Endometrial microvascular endothelial cells (primary cell): ENCODE data around the gene SYNE4. TPM values are rescaled to one million over a fixed set of nuclear protein-coding genes. Genes with fewer than 3 reads are reported as not detected.

Experiments
- in situ Hi-C: cut with HindIII; loops from 2 replicates; pipeline ENCODE4 v1.10.0; 2017; ENCODE audit warnings: low sequenced_read_pairs, low pct_unique_long_range_greater_than_20kb; ENCODE audit errors: inconsistent ontology term
- total RNA-seq: library from RNA; depleted of rRNA; stranded (reverse); fragments of >200 nt; gene quantifications from one replicate; pipeline ENCODE4 v1.2.3, GENCODE V29; 2015; ENCODE audit errors: inconsistent ontology term

SYNE4 gene
- total RNA-seq, 1 donor from 2014 or later: not detected

DNA sequence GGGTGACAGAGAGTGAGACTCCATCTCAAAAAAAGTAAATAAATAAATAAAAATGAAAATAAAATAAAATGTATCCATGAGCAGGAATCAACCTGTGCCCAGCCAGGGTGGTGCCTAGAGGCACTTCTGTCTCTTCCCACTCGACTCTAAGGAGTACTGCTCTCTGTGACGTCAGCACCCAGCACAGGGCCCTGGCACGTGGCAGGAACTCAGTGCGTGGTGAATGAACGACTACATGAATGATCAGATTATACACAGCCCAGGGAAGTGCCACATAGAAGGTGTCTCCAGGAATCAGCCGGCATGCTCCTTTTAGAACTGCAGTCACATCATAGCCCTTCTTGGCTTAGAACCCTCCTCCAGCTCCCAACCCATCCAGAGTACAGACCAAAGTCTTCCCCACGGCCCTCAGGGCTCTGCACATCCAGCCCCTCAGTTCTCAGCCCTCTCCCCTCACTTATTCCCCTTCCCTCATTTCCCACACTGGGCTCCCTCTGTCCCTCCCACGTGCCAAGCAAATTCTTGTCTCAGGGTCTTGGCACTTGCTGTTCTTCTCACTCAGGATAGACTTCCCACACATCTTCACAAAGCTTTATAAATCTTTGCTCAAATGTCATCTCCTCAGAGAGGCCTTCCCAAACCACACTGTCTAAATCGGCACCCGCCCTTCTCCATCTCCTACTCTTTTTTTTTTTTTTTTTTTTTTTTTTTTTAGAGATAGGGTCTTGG is 19.9 kb upstream of the SYNE4 start:
- in situ Hi-C loops: no loop called here

GRCh38 chr19:36027696-36028095 is 19.1 kb upstream of the SYNE4 start:
- in situ Hi-C loops: no loop called here

GRCh38 chr19:36026091-36026876 is 17.7 kb upstream of the SYNE4 start:
- in situ Hi-C loops: no loop called here

- in situ Hi-C loops: no loop called here
Measured at GRCh38 chr19:36025541-36025940, 16.9 kb upstream of the SYNE4 start.

DNA sequence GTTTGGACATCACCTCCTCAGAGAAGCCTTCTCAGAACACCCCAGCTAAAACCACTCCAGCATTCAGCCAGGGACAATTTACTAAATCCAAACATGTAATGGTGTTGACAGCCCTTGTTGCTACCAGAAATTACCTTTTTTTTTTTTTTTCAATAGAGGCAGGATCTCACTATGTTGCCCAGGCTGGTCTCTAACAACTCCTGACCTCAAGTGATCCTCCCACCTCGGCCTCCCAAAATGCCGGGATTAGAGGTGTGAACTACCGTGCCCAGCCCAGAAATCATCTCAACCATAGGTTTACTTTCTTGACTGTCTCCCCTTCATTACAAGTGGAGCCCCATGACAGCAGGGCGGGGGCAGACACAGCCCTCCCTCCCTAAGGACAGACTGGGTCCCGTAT is 14.8 kb upstream of the SYNE4 start:
- in situ Hi-C loops: no loop called here

GRCh38 chr19:36019061-36019670 is 10.6 kb upstream of the SYNE4 start:
- in situ Hi-C loops: no loop called here

DNA sequence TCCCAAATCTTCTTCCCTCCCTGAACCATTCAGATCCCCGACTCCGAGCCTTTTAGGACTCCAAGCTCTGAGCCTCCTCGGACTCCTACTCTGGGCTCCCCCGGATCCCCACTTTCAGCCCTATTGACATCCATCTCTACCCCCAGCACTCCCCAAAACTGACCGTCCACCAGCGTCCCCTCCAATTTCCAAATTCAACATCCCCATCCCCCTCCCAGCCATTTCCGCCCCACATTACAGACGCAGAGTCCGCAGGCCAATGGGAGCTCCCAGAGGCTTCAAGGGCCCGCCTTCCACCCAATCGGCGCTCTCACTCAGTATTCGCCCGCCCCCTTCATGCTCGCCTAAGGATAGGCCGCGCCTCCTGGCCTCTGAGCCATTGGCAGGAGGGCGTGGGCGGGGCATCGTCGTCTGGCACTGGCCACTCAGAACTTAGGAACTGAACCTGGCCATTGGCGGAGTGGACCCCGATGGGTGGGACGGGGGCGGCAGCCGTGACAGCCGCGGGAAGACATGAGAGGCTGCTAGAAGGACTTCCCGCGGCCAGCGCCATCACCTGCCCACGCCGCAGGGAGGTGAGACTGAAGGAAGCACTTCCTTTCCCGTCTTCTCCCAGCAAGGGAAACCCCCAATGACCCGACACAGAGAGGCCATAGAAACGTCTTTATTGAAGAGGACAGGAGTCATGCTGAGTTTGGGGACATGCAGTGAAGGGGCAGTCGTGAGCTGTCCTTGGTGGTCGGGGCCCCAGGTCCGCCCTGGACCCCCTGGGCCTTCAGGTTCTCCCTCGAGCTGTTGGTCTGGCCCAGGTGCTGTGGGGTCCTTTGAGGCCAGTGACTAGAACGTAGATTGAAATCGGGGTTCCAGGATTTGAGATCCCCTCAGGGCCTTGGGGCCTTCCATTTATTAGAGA is 5.7 kb upstream of the SYNE4 start, which contains the start of gene ALKBH6:
ALKBH6 (minus strand) TSS at position 202 of the 913 bp plus-strand sequence. CDS start 816 bp downstream, outside the sequence.
- in situ Hi-C loops: no loop called here

DNA sequence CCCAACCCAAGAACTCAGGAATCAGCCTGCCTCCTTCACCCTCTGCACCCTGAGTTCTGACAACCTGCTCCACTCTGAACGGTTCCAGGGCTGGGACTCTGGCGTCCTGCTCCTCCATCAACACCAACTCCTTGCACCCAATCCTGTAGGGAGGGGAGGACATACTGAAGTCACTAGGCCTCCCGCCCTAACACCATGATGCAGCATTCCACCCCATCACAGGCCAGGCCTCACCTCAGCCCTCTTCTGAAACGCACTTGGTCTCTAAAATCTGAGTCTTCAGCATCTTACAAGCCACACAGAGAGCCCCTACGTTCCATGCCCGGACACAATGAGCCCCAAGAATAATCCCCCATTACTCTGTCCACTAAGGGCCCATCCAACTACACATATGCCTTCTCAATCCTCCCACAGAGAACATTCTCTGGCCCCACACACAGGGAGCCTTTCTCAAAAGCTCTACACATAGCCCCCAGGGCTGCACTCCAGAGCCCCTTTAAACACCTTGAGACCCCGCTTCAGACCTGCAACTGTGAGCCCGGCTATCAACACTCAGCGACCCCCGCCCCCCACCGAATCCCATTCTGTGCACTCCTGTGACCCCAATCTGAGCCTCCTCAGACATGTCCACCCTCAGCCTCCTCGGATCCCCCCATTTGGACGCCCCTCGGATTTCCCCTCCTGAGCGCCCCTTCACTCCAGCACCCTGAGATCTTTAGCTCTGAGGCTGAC is 4.8 kb upstream of the SYNE4 start:
- in situ Hi-C loops: no loop called here

GRCh38 chr19:36010402-36010801 is 1.8 kb upstream of the SYNE4 start:
- in situ Hi-C loops: no loop called here

GRCh38 chr19:36009633-36010379 is 1.2 kb upstream of the SYNE4 start:
- in situ Hi-C loops: no loop called here

DNA sequence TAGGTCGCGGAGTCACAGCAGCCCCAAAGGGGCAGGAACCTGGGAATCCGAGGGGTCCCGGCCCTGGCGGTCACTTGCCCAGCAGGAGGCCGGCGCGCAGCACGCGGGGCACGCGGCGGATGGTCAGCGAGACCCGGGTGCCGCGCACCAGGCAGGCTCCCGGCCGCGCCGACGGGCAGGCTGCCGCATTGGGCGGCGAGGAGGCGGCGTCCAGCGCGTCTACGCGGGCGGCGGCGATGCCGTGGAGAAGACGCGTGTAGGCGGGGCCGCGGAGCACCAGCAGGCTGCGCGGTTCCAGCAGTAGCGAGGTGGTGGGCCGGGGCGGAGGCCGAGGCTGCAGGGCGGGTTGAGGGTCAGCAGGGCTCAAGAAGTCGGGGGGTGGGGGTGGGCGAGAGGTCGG is 607 bp upstream of the SYNE4 start:
- in situ Hi-C loops: no loop called here

DNA sequence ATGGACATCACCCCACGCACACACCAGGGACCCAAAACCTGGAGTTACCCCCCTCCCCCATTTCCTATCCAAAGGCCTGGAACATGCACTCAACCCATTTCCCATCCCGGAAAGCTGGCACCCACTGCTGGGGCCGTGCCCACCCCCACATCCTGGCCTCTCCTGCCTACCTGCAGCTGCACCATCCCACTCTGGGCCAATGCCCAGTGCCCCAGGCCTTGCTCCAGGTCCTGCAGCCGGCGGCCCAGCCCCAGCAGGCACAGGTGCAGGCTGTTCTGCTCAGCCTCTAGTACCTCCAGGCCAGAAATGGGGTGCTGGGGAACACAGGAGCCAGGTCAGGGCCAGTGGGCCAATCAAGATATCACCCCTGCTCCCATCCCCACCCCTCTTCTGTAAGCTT is 1.7 kb downstream of the SYNE4 start:
- in situ Hi-C loops: no loop called here

- in situ Hi-C loops: no loop called here
Measured at GRCh38 chr19:36003284-36003683, 5.3 kb downstream of the SYNE4 start.

DNA sequence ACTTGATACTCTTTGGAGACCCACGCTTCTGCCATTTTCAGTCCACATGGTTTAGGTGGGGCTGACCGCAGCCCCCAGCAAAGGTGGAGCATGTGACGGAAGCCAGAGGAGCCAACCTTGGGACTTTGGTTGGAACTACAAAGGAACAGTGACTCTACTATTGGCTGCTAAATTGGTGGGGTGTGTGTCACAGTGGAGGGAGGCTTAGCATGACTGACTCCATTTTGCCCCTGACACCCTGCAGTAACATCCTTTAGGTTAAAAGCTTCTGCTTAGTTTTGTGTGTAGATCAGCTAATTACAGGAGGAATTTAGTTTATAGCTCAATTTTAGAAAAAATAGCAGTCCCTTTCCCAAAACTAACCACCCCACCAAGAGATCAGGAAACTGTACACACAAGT is 7.0 kb downstream of the SYNE4 start:
- in situ Hi-C loops: no loop called here

DNA sequence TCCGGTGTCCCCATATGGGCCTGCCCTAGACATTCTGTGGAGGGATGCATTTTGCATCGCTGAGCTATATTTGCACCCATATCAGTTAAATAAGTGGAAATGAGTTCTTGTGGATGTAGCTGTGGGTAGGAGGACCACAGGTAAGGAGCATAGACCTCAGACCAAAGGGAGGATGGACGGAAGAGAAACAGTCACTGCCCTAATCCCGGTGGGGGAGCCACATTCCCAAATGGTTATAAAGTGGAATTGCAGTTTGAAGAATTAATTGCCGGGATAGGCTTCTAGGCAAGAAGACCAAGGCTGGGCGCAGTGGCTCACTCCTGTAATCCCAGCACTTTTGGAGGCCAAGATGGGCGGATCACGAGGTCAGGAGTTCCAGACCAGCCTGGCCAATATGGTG is 11.8 kb downstream of the SYNE4 start:
- in situ Hi-C loops: no loop called here

GRCh38 chr19:35995048-35995993 is 13.3 kb downstream of the SYNE4 start, which contains the start of gene SDHAF1:
Gene SDHAF1 (plus strand): TSS chr19:35995188. CDS start chr19:35995275, 87 bp downstream.
- in situ Hi-C loops: no loop called here
